IMR-90 (cell line): ENCODE measurements around the gene ZNF888. TPM values are rescaled to one million over a fixed set of nuclear protein-coding genes. Genes with fewer than 3 reads are reported as not detected.

Experiments
- ATAC-seq: fragments of 200-7000 bp; cut with Tn5 transposase; 2 replicates; pipeline ENCODE4 v1.9.1; 2020; ENCODE audit warnings: low read depth, mild to moderate bottlenecking, moderate library complexity
- BruUV-seq: library from RNA; stranded (reverse); fragments of 400-500 nt; replicated peaks from 2 replicates; lab custom pipeline; 2021; lab: Mats Ljungman, UMichigan
- CTCF ChIA-PET: fragments of 300-600 bp; formaldehyde crosslinking; extraction: SDS; loops from one replicate; lab custom pipeline; 2021; ENCODE audit warnings: antibody characterized with exemption; lab: Yijun Ruan, JAX
- POLR2A ChIA-PET: fragments of 300-600 bp; sonication (Branson Sonifier 250); formaldehyde crosslinking; loops from one replicate; lab custom pipeline; 2022; ENCODE audit warnings: antibody characterized with exemption; ENCODE audit not compliant: unreplicated experiment; lab: Charles Lee
- DNase-seq: peaks from one replicate; pipeline ENCODE4 v3.0.0; 2013
- H2AFZ ChIP-seq: replicated peaks from 2 replicates; pipeline ENCODE3; 2013; ENCODE audit warnings: low read length, mild to moderate bottlenecking; ENCODE audit not compliant: poor library complexity
- H2AK5ac ChIP-seq: 2 replicates; pipeline ENCODE4 v1.6.1; 2013; ENCODE audit warnings: low read depth, low read length, inconsistent platforms
- H2AK9ac ChIP-seq: replicated peaks from 2 replicates; pipeline ENCODE3; 2013; ENCODE audit warnings: mild to moderate bottlenecking, low read depth, low read length, moderate library complexity; ENCODE audit not compliant: poor library complexity
- H2BK120ac ChIP-seq: 2 replicates; pipeline ENCODE4 v1.6.1; 2013; ENCODE audit warnings: low read depth, low read length, inconsistent platforms
- H2BK15ac ChIP-seq: 3 replicates; pipeline ENCODE4 v1.6.1; 2013; ENCODE audit warnings: low read depth, low read length, inconsistent platforms
- H2BK20ac ChIP-seq: 2 replicates; pipeline ENCODE4 v1.6.1; 2013; ENCODE audit warnings: low read depth, mild to moderate bottlenecking, inconsistent platforms, low read length, moderate library complexity
- H2BK5ac ChIP-seq: 2 replicates; pipeline ENCODE4 v1.6.1; 2013; ENCODE audit warnings: mild to moderate bottlenecking, low read depth, low read length, inconsistent platforms; ENCODE audit not compliant: poor library complexity, severe bottlenecking
- H3K14ac ChIP-seq: replicated peaks from 2 replicates; pipeline ENCODE4 v1.6.1; 2013; ENCODE audit warnings: low read depth, low read length, inconsistent platforms
- H3K18ac ChIP-seq: 2 replicates; pipeline ENCODE4 v1.6.1; 2013; ENCODE audit warnings: low read depth, low read length, control low read depth
- H3K23ac ChIP-seq: 2 replicates; pipeline ENCODE4 v1.6.1; 2013; ENCODE audit warnings: low read depth, low read length, inconsistent platforms
- H3K27ac ChIP-seq: 2 replicates; pipeline ENCODE4 v1.5.1; 2013; ENCODE audit warnings: mild to moderate bottlenecking, control low read depth, low read length; ENCODE audit not compliant: insufficient read depth
- H3K27me3 ChIP-seq: 2 replicates; pipeline ENCODE4 v1.6.1; 2013; ENCODE audit warnings: low read length; ENCODE audit not compliant: control insufficient read depth, insufficient read depth
- H3K36me3 ChIP-seq: 2 replicates; pipeline ENCODE4 v1.6.1; 2013; ENCODE audit warnings: low read length, mixed read lengths; ENCODE audit not compliant: control insufficient read depth, insufficient read depth
- H3K4ac ChIP-seq: 2 replicates; pipeline ENCODE4 v1.6.1; 2013; ENCODE audit warnings: low read depth, low read length, inconsistent platforms
- H3K4me1 ChIP-seq: 2 replicates; pipeline ENCODE4 v1.6.1; 2013; ENCODE audit warnings: low read length, mixed read lengths; ENCODE audit not compliant: control insufficient read depth, insufficient read depth
- H3K4me2 ChIP-seq: 2 replicates; pipeline ENCODE4 v1.6.1; 2013; ENCODE audit warnings: low read depth, mild to moderate bottlenecking, control low read depth, low read length, moderate library complexity
- H3K4me3 ChIP-seq: 2 replicates; pipeline ENCODE4 v1.5.1; 2013; ENCODE audit warnings: low read depth, mild to moderate bottlenecking, control low read depth, low read length, moderate library complexity; ENCODE audit not compliant: insufficient read depth
- H3K56ac ChIP-seq: 2 replicates; pipeline ENCODE4 v1.6.1; 2013; ENCODE audit warnings: low read length, inconsistent platforms; ENCODE audit not compliant: insufficient read depth; ENCODE audit errors: extremely low read depth
- H3K79me1 ChIP-seq, 2 experiments: 2 replicates each; pipeline ENCODE4 v1.6.1; 2013; ENCODE audit warnings: low read length in 2 of 2, inconsistent platforms in 1 of 2, low read depth in 1 of 2
- H3K9ac ChIP-seq: 2 replicates; pipeline ENCODE4 v1.6.1; 2013; ENCODE audit warnings: low read depth, low read length, control low read depth
- H3K9me1 ChIP-seq: 2 replicates; pipeline ENCODE4 v1.6.1; 2013; ENCODE audit warnings: low read length, inconsistent platforms; ENCODE audit not compliant: insufficient read depth
- H3K9me3 ChIP-seq: 2 replicates; pipeline ENCODE4 v1.6.1; 2013; ENCODE audit warnings: low read length; ENCODE audit not compliant: control insufficient read depth, insufficient read depth
- H4K20me1 ChIP-seq: 2 replicates; pipeline ENCODE4 v1.6.1; 2013; ENCODE audit warnings: low read length, inconsistent platforms; ENCODE audit not compliant: insufficient read depth
- H4K5ac ChIP-seq: 2 replicates; pipeline ENCODE4 v1.6.1; 2013; ENCODE audit warnings: mild to moderate bottlenecking, low read depth, low read length, control low read depth
- H4K8ac ChIP-seq, 2 experiments: 2 replicates each; pipeline ENCODE4 v1.6.1; 2013; ENCODE audit warnings: low read depth in 2 of 2, low read length in 2 of 2, control low read depth in 1 of 2, inconsistent platforms in 1 of 2
- H4K91ac ChIP-seq: 2 replicates; pipeline ENCODE4 v1.6.1; 2013; ENCODE audit warnings: low read depth, low read length, inconsistent platforms; ENCODE audit not compliant: insufficient read depth
- FOS ChIP-seq: fragments of 150-350 bp; IDR thresholded peaks from 2 replicates; pipeline ENCODE4 v1.6.1; 2016; ENCODE audit warnings: low read depth, low read length
- MAFK ChIP-seq: IDR thresholded peaks from 2 replicates; pipeline ENCODE4 v1.6.1; 2012; ENCODE audit warnings: low read depth, low read length, improper control_type of control experiment
- MAZ ChIP-seq: IDR thresholded peaks from 2 replicates; pipeline ENCODE4 v1.6.1; 2012; ENCODE audit warnings: low read depth, mild to moderate bottlenecking, low read length, improper control_type of control experiment, moderate library complexity, borderline replicate concordance
- WGBS, 2 experiments: methylation state at CpG; one replicate each; pipeline versions ENCODE4 v1.1.5 to v1.1.7; 2013; ENCODE audit warnings: missing lambda C conversion rate in 2 of 2; ENCODE audit not compliant: insufficient read length in 1 of 2; ENCODE audit errors: extremely low coverage in 2 of 2; 5-methylcytosine and 5-hydroxymethylcytosine counted together
- dilution Hi-C: fragments of 300-500 bp; cut with HindIII; formaldehyde crosslinking; loops from one replicate; pipeline ENCODE4 v1.14.3; 2018; ENCODE audit warnings: low sequenced_read_pairs; ENCODE audit not compliant: unreplicated experiment
- in situ Hi-C: fragments of 300-500 bp; cut with MboI; formaldehyde crosslinking; loops from 3 replicates; pipeline ENCODE4 v1.14.3; 2019; ENCODE audit warnings: low sequenced_read_pairs, inconsistent platforms, mixed read lengths
- intact Hi-C: fragments of 100-400 bp; cut with micrococcal nuclease; formaldehyde crosslinking; loops from 2 replicates; pipeline ENCODE4 v1.10.0; 2022
- polyA plus RNA-seq, 3 experiments: library from polyadenylated mRNA; depleted of rRNA; stranded (reverse); fragments of >200 nt; gene quantifications; 2 replicates each; pipeline ENCODE4 v1.2.3, GENCODE V29; 2012; ENCODE audit warnings: low replicate concordance in 1 of 3
- total RNA-seq: library from RNA; depleted of rRNA; stranded (reverse); fragments of >200 nt; gene quantifications from 2 replicates; pipeline ENCODE4 v1.2.3, GENCODE V29; 2012
- TF ChIP-seq, protein P1 (sequence below): fragments of 150-350 bp; IDR thresholded peaks from 2 replicates; pipeline ENCODE4 v1.6.1; 2016; ENCODE audit warnings: low read depth, mild to moderate bottlenecking, low read length, moderate library complexity, borderline replicate concordance

ZNF888 gene
- total and polyA plus RNA-seq, 2 of the 4 experiments (the other 2 are of a cell fraction), result 0.82 to 6.1 TPM

GRCh38 chr19:52889076-52889475, 34.2 kb downstream of the ZNF888 start:
- Histone ChIP-seq H3K4me2 (no peak overlapping the region), H2AFZ (no peak overlapping the region), H4K8ac (no peak overlapping the region), H3K14ac (no peak overlapping the region), H4K5ac (no peak overlapping the region), H3K9me3 (peaks cover 7% of the 10 kb centered on the region; the same call in 1 of the 2 replicates), H3K36me3 (peaks cover 46% of the 10 kb centered on the region), H3K9ac (no peak overlapping the region), H3K4me3 (no peak overlapping the region), H3K56ac (no peak overlapping the region), H2BK5ac (no peak overlapping the region), H3K79me1 (peaks cover 0 to 5% of the 10 kb centered on the region in 2 experiments; a peak in 1 of 4 replicates), H2BK15ac (no peak overlapping the region), H3K27ac (no peak overlapping the region), H4K20me1 (no peaks in the 10 kb centered on the region), H2AK9ac (no peak overlapping the region), H2AK5ac (no peak overlapping the region), H2BK120ac (no peak overlapping the region), H3K4ac (no peak overlapping the region), H3K23ac (no peak overlapping the region), H2BK20ac (no peak overlapping the region), H3K27me3 (no peaks in the 10 kb centered on the region), H3K9me1 (no peaks in the 10 kb centered on the region), H3K4me1 (no peaks in the 10 kb centered on the region), H3K18ac (no peak overlapping the region), H4K91ac (no peak overlapping the region)
- 100% methylated on average over 3 of the region's 7 CpGs; no CpG with 5 or more reads in 1 of the 2 experiments for WGBS, 2 experiments
- TF ChIP-seq, protein P1, sequence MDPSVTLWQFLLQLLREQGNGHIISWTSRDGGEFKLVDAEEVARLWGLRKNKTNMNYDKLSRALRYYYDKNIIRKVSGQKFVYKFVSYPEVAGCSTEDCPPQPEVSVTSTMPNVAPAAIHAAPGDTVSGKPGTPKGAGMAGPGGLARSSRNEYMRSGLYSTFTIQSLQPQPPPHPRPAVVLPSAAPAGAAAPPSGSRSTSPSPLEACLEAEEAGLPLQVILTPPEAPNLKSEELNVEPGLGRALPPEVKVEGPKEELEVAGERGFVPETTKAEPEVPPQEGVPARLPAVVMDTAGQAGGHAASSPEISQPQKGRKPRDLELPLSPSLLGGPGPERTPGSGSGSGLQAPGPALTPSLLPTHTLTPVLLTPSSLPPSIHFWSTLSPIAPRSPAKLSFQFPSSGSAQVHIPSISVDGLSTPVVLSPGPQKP, result no peak
- TF ChIP-seq MAZ, result no peak
- TF ChIP-seq FOS, result no peak
- no peak for TF ChIP-seq MAFK
- dilution Hi-C loops, result no loop called here
- ChIA-PET POLR2A (no interaction called here), CTCF (no interaction called here)
- intact Hi-C loops, result no loop called here
- DNase-seq, result no peak
- in situ Hi-C loops, result no loop called here
- no peak for ATAC-seq
- BruUV-seq, result no TSS peak
